Measurements from ENCODE around the gene UBE2V1. TPM values are rescaled to one million over a fixed set of nuclear protein-coding genes. Genes with fewer than 3 reads are reported as not detected.

Gene UBE2V1
- total and polyA plus RNA-seq, 10 of the 15 experiments (the other 5 are each of a cell fraction or from before 2014, with no cell fraction given), result 51.8 to 219 (median 141) TPM

- ATAC-seq (no peak), DNase-seq (ENCODE audit: low read depth, low spot score) (no peak), FAIRE-seq (no peak)
- H3K4me3 ChIP-seq, result no peak overlapping the region
- BruUV-seq (replicated peaks), result no TSS peak
- ChIA-PET CTCF (interaction anchor here (1.0 to 1.2 kb wide), 2 partner anchors 34 to 58 kb away, joined by 3 to 4 read pairs; no protein-coding TSS in a partner anchor), RAD21 (ENCODE audit: unreplicated experiment) (interaction anchor here (1.1 kb wide), 1 partner anchor 58 kb away, joined by 4 read pairs; no protein-coding TSS in a partner anchor), SMC1A (ENCODE audit: uncharacterized antibody, unreplicated experiment) (interaction anchor here (0.9 to 1.4 kb wide), 2 partner anchors 23 to 34 kb away, joined by 3 to 5 read pairs; no protein-coding TSS in a partner anchor), POLR2A (interaction anchor here (1.2 kb wide), 1 partner anchor 24 kb away, joined by 3 read pairs; no protein-coding TSS in a partner anchor)
- H2AFZ ChIP-seq (ENCODE audit: control insufficient read depth, low read depth, low read length), result no peak overlapping the region
- H3K9ac ChIP-seq (ENCODE audit: control insufficient read depth, insufficient read depth, low read length), result no peak overlapping the region
- WGBS (ENCODE audit: insufficient coverage, insufficient replicate concordance, low lambda C conversion rate, missing lambda C conversion rate), result 28% methylated on average over 7 of the region's 7 CpGs
- H3K9me3 ChIP-seq (replicated peaks; ENCODE audit: control insufficient read depth, insufficient read depth, low read length), result no peaks in the 10 kb centered on the region
- TF ChIP-seq NBN (IDR thresholded peaks at IDR 0.05) (no peak), KLF5 (IDR thresholded peaks at IDR 0.05; ENCODE audit: partially characterized antibody) (no peak), RBBP5 (conservative IDR thresholded peaks at IDR 0.05) (no peak), FOXK2 (IDR thresholded peaks at IDR 0.05) (no peak), NFYB (IDR thresholded peaks at IDR 0.05; ENCODE audit: insufficient read depth, low read depth, low read length) (no peak), SPI1 (IDR thresholded peaks at IDR 0.05; ENCODE audit: borderline replicate concordance, insufficient read depth, low read depth, low read length) (no peak), BMI1 (IDR thresholded peaks at IDR 0.05; ENCODE audit: borderline replicate concordance) (no peak), ZNF207 (IDR thresholded peaks at IDR 0.05; ENCODE audit: borderline replicate concordance) (no peak)
- no peak overlapping the region for H3K27ac ChIP-seq (ENCODE audit: control insufficient read depth, insufficient read depth)
- H3K4me2 ChIP-seq (ENCODE audit: control insufficient read depth, insufficient read depth), result no peak overlapping the region
- no peaks in the 10 kb centered on the region for H4K20me1 ChIP-seq (ENCODE audit: control insufficient read depth, insufficient read depth)
- no peaks in the 10 kb centered on the region for H3K79me2 ChIP-seq (ENCODE audit: control insufficient read depth, insufficient read depth, low read length)
- in situ Hi-C loops (cut with MboI) (no loop called here), intact Hi-C loops (cut with micrococcal nuclease; ENCODE audit: unreplicated experiment) (no loop called here)
- H3K36me3 ChIP-seq (ENCODE audit: control insufficient read depth in 2 of 2, insufficient read depth in 2 of 2, low read length in 1 of 2), result no peaks in the 10 kb centered on the region
- no peaks in the 10 kb centered on the region; a peak in 1 of 4 replicates for H3K27me3 ChIP-seq (replicated peaks in 1 of 2; ENCODE audit: control insufficient read depth in 2 of 2, insufficient read depth in 2 of 2, low read length in 1 of 2)
- peaks cover 10% of the 10 kb centered on the region for H3K4me1 ChIP-seq (ENCODE audit: control insufficient read depth, insufficient read depth, low read length)
Observed at GRCh38 chr20:50037575-50037974, 75.4 kb downstream of the UBE2V1 start.

- FAIRE-seq (no peak), DNase-seq (ENCODE audit: low read depth, low spot score) (no peak), ATAC-seq (no peak)
- POLR2A ChIA-PET, result interaction anchor here (0.6 to 1.2 kb wide), 2 partner anchors 24 to 137 kb away, joined by 3 to 7 read pairs; no protein-coding TSS in a partner anchor
- RAD21 ChIA-PET (ENCODE audit: unreplicated experiment), result interaction anchor here (1.1 kb wide), 1 partner anchor 58 kb away, joined by 4 read pairs; no protein-coding TSS in a partner anchor
- H4K20me1 ChIP-seq (ENCODE audit: control insufficient read depth, insufficient read depth), result no peaks in the 10 kb centered on the region
- no peaks in the 10 kb centered on the region for H3K36me3 ChIP-seq (ENCODE audit: control insufficient read depth in 2 of 2, insufficient read depth in 2 of 2, low read length in 1 of 2)
- H3K9ac ChIP-seq (ENCODE audit: control insufficient read depth, insufficient read depth, low read length), result no peak overlapping the region
- no peak overlapping the region for H3K27ac ChIP-seq (ENCODE audit: control insufficient read depth, insufficient read depth)
- SMC1A ChIA-PET (ENCODE audit: uncharacterized antibody, unreplicated experiment), result interaction anchor here (0.9 to 1.4 kb wide), 2 partner anchors 23 to 34 kb away, joined by 3 to 5 read pairs; no protein-coding TSS in a partner anchor
- CTCF ChIA-PET, result interaction anchor here (0.9 to 1.5 kb wide), 4 partner anchors 16 to 49 kb away, joined by 3 to 5 read pairs (median 3); no protein-coding TSS in a partner anchor
- H3K27me3 ChIP-seq (replicated peaks in 1 of 2; ENCODE audit: control insufficient read depth in 2 of 2, insufficient read depth in 2 of 2, low read length in 1 of 2), result no peaks in the 10 kb centered on the region; a peak in 1 of 4 replicates
- no peak overlapping the region for H2AFZ ChIP-seq (ENCODE audit: control insufficient read depth, low read depth, low read length)
- 5% methylated on average over 3 of the region's 3 CpGs for WGBS (ENCODE audit: insufficient coverage, insufficient replicate concordance, low lambda C conversion rate, missing lambda C conversion rate)
- BruUV-seq (replicated peaks), result no TSS peak
- intact Hi-C loops (cut with micrococcal nuclease; ENCODE audit: unreplicated experiment) (no loop called here), in situ Hi-C loops (cut with MboI) (no loop called here)
- H3K4me1 ChIP-seq (ENCODE audit: control insufficient read depth, insufficient read depth, low read length), result peaks cover 10% of the 10 kb centered on the region
- no peaks in the 10 kb centered on the region for H3K9me3 ChIP-seq (replicated peaks; ENCODE audit: control insufficient read depth, insufficient read depth, low read length)
- no peak overlapping the region for H3K4me3 ChIP-seq
- no peaks in the 10 kb centered on the region for H3K79me2 ChIP-seq (ENCODE audit: control insufficient read depth, insufficient read depth, low read length)
- H3K4me2 ChIP-seq (ENCODE audit: control insufficient read depth, insufficient read depth), result no peak overlapping the region
- TF ChIP-seq NR2F1 (conservative IDR thresholded peaks at IDR 0.05) (no peak), BHLHE40 (IDR thresholded peaks at IDR 0.05; ENCODE audit: borderline replicate concordance in 1 of 2, low read depth in 2 of 2, low read length in 1 of 2) (no peak), ATF3 (IDR thresholded peaks at IDR 0.05; ENCODE audit: borderline replicate concordance, extremely low read depth, low read depth, low read length) (no peak), TAF1 (IDR thresholded peaks at IDR 0.05; ENCODE audit: borderline replicate concordance, low read depth, low read length) (no peak), HDAC2 (IDR thresholded peaks at IDR 0.05) (no peak), BCL11A (IDR thresholded peaks at IDR 0.05; ENCODE audit: low read depth, low read length) (no peak), MLLT1 (IDR thresholded peaks at IDR 0.05) (no peak), POU2F2 (IDR thresholded peaks at IDR 0.05; ENCODE audit: borderline replicate concordance, low read depth, low read length) (no peak), RELA (IDR thresholded peaks at IDR 0.05; ENCODE audit: borderline replicate concordance, partially characterized antibody) (no peak)
Observed at GRCh38 chr20:50037123-50037522, 75.8 kb downstream of the UBE2V1 start.

All from GM12878 (cell line).